Prostate gland (tissue), 2 donors: ENCODE data around the gene SNX25.

Experiments used
- CTCF ChIP-seq, 4 experiments: fragments of 200-600 bp in 2 of 4; fragments of 450-650 bp in 2 of 4; sonication (generic) in 2 of 4; IDR thresholded peaks; 1 replicate in 3 of 4; 2 replicates in 1 of 4; pipeline ENCODE4 v1.5.1; 2016 to 2019; ENCODE audit warnings: antibody characterized with exemption in 4 of 4, mild to moderate bottlenecking in 2 of 4, moderate library complexity in 2 of 4
- POLR2A ChIP-seq: fragments of 450-650 bp; IDR thresholded peaks from one replicate; pipeline ENCODE4 v1.6.1; 2016; ENCODE audit warnings: antibody characterized with exemption, mild to moderate bottlenecking

- no peak for TF ChIP-seq CTCF (IDR thresholded peaks at IDR 0.05)
- no peak for TF ChIP-seq POLR2A
Measured at GRCh38 chr4:185244763-185245162, 35.4 kb downstream of the SNX25 start.
